ENCODE data around the gene CACNA1C.

Gene CACNA1C

GRCh38 chr12:2351161-2351560, 298.4 kb downstream of the CACNA1C start:
- DNase-seq: no peak

- DNase-seq: no peak
Observed at GRCh38 chr12:2352203-2352602, 299.4 kb downstream of the CACNA1C start.

GRCh38 chr12:2353281-2353680, 300.5 kb downstream of the CACNA1C start:
- no peak for DNase-seq

- DNase-seq: no peak
Observed at GRCh38 chr12:2353691-2354090, 300.9 kb downstream of the CACNA1C start.

DNA sequence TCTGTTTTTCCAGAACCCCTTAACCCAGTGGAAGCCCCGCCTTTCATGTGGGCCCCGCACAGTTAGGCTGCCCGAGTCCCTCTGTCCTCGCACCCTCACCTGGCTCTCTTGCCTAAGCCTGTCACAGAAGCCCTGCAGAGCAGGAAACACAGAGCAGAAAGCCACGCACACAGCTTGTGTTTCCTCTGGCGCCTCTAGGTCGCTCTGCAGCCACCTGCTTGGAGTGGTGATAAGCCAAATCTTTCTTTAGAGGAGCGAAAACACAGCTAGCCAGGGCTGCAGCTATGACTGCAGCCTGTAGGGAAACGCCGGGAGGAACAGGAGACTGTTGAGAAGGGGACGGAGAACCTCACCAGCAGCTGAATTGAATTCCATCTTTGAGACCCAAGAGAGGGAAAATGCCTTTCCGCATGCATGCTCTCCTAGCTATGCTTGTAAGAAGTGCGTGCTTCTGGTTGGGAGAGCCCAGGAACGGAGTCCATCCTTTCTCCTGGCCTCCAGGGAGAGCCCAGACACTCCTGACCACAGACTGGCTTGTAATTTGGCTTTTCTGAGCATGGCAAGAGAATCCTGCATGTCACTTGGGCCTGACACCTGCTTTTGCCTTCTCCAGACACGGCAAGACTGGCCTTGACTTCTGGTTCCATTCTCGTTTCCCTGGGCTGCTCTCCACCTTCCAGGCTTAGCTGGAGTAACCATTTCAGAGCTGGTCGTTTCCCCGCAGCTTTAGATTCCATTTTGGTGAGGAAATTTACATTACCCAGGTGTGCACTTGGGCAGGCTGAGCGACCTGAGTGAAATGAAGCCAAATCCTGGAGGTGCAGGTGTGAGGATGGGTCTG, 301.6 kb downstream of the CACNA1C start:
- DNase-seq: peak; percentile 48

GRCh38 chr12:2355198-2355597, 302.4 kb downstream of the CACNA1C start:
- no peak for DNase-seq

GRCh38 chr12:2355604-2356003, 302.8 kb downstream of the CACNA1C start:
- DNase-seq: no peak

- no peak for DNase-seq
Observed at GRCh38 chr12:2356601-2357125, 303.9 kb downstream of the CACNA1C start.

DNA sequence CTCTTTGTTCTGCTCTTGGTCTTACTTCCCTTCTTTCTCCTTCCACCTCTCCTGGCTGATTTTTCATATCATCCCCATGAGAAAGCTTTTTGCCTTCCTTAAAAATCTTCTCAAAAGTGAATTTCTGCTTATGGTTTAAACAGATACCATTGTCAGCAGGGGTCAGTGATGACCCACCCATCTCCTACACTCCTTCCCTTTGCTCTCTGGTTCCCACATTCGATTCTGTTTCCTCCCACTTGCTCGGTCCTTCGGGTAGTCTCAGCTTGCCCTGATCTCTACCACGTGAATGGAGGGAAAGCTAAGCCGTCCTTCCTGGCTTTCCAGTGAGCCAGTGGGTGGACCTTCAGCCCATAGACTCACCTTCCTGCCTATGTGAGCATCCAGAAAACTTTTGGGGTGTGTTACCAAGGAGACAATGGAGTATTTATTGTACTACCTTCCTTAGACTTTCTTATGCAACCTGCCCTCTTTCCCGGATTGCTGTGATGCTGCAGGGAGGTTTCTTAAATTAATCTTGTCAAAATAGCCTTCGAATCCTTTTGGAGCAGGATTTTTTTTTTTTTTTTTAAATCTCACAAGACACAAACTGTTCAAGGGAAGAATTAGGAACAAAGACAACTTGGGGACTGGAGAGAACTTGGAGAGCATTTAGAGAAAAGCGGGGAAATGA, 306.3 kb downstream of the CACNA1C start:
- DNase-seq: no peak

DNA sequence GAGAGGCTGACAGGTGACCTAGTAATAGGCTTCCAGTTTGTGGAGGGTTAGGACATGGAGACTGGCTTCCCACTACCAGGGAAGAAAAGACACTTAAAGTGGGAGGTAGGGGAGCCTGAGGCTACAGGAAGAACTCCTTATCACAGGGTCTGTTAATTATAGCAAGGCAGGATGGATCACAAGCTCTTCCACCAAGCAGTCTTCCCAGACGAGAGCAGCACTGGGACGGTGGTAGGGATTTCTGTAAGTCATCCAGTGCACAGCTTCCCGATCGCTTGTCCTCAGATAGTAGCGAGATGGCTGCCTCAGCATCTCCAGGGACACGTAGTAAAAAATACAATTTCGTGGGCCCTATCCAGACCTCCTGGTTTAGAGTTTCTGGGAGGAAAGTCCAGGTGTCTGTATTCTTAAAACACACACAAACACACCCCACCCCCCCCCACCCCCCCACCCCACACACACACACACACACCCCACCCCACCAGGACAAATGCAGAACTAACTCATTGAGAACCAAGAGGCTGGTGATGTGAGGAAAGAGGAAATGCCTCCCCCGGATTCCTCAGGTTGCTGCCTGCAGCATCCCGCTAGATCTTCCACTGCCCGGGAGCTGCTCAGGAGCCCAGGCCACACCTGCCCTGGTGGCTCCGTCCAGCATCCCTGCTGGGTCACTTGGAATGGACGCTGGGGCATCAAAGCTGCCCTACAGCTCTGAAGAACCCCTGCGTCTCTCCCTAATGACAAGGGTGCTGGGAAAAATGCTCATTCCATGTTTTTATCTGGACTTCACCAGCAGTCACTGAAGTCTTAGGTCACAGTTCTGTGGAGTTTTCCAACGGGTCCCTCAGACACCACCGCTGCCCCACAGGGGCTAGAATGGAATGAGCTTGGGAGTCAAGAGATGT, 307.2 kb downstream of the CACNA1C start:
- DNase-seq: no peak

DNA sequence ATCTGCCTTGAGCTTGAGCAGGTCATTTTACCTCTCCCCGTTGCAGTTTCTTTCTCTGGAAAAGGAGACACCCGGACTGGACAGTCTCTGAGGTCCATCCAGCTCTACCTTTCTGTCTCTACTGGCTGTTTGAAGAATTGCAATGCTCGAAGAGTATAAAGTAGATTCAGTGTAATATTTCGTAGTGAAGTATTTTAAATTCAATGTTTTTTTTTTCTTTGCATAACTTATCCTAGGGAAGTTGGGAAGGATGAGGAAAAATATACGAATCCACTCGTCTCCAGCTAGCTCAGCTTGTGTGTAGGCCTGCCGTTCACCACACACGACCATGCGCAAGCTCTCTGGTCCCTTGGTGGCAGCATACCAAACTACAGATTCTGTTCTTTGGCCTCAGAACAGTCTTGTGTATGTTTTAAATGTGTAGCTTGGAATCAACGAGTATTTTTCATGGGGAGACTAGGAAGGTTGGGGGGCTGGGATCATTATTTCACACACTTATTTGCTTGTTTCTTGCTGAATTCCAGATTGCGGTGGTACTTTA, 307.9 kb downstream of the CACNA1C start:
- no peak for DNase-seq

- DNase-seq: no peak
Observed at GRCh38 chr12:2363836-2364609, 311.2 kb downstream of the CACNA1C start.

- DNase-seq: no peak
Observed at GRCh38 chr12:2364631-2365051, 311.9 kb downstream of the CACNA1C start.

- DNase-seq: no peak
Observed at GRCh38 chr12:2366711-2367110, 313.9 kb downstream of the CACNA1C start.

DNA sequence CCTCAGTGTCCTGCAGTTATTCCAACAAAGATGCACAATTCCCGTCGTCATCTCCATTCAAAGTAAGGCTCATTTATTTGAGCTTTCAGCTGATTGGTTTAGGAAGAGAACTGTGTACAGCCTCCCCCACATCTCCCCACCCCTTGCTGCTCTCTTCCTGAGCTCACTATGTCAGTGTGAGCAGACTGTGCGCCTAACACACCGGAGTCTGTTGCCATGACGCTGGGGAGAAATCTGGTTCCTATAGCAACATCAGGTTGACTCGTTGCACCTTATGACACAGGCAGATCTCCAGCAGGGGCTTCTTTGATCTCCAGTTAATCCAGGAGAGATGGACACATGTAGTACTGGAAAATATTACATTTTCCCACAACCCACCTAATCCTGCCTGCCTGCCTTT, 319.4 kb downstream of the CACNA1C start:
- no peak for DNase-seq

DNA sequence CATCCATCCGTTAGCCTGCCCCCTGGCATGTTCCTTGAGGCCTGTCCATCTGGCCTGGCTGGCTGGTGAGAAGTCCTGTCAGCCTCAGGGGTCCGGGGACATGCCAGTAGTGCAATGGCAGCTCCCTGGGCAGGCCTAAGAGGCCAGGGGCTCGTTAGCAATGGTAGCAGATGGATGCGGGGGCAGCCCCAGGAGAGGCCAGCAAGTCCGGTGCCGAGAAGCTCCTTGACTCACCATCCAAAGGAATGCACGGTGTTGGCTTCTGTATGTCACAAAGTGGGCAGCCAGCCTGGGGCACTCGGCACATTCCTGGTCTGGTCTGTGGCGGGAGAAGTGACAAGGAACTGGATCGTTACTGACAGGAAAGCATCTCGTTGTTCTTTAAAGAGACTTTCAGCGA, 319.9 kb downstream of the CACNA1C start:
- no peak for DNase-seq

DNA sequence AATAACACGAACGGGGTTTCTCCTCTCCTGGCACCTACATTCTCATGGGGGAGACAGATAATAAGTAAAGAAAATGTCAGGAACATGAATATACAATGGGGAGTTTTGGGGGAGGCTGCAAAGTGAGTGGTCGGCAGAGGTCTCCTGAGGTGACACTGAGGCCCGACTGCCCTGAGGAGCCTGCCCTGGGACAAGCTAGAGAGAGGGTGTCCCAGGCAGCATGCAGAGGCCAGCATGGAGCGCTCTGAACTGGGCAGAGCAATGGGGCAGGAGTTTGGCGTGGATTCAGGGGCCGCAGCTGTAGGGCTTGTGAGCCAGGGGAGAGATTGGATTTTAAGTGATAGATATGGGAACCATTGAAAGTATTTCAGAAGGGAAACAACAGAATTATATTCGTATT, 320.5 kb downstream of the CACNA1C start:
- no peak for DNase-seq

DNA sequence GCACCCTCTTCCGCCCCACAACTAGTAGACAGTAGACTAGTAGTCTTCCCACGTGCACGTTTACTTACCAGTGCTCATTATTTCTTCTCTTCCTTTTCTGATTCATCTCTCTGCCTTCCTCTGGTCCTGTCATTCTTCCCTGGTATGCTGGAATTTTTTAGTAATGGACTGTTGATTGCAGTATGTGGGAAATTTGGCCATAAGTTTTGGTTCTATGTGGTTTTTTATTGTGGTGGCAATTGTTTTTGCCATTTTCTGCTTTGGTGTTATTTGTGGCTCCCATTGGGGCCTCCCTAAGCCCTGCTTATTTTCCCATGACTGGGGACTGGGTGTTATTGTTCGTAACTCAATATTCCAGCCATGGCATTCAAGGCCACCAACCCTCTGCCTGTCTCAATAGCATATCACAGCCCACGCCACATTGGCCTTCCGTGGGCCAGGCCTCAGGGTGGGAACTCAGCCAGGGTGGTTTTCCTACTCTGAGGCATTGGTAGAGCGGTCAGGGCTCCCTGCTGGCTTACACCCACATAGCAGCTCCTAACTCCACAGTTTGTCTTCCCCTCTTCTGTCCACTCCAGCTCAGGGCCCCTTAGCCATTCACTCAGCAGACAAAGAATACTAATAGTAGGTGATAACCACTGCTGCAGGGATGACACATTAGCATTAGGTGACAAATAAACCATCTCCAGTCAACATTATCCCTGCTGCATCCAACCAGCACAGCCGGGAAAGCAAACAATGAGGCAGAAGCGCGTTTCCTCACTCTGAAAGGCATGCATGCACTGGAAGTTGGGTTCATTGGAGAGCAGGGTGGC, 321.5 kb downstream of the CACNA1C start:
- DNase-seq: no peak

GRCh38 chr12:2375871-2376270, 323.1 kb downstream of the CACNA1C start:
- DNase-seq: no peak

DNA sequence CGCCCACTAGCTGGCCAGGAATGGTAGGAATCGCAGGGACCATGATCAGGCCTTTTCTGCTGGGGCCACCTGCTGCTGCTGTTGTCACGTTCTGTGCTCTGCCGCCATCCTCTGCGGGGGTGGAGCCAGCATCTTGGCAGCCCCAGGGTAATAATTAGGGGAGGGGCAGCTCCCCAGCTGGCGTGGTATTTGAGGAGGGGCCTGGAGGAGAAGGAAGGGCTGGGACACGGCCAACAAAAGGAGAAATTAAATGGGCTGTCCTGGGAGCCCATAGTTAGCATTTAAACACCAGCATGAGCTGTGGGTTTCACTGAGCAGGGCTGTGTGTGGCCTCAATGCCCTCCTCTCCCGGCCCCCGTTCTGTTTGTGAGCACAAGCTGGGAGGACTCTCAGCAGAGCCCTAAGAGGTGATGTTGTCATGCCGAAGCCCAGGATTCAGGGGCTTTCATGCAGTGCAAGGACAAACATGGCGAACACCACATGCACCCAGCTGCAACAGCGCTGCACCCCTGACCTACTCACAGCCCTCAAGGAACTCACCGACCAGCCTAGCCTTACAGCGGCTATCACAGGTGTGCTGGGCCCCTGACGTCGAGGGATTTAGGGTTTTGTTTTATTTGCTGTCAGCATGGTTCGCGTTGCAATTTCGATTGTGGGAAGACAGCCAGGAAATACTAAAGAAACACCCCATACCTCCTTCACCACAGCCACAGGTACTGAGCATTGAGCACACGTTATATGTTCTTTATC, 324.3 kb downstream of the CACNA1C start:
- DNase-seq: peak; percentile 86
